ENCODE data around the gene TFCP2L1.
"Not testable (repeated sequence)": the region's sequence is repeated elsewhere in the genome, so short reads cannot be mapped to it uniquely, and the experiment has no call there.

Gene TFCP2L1

DNA sequence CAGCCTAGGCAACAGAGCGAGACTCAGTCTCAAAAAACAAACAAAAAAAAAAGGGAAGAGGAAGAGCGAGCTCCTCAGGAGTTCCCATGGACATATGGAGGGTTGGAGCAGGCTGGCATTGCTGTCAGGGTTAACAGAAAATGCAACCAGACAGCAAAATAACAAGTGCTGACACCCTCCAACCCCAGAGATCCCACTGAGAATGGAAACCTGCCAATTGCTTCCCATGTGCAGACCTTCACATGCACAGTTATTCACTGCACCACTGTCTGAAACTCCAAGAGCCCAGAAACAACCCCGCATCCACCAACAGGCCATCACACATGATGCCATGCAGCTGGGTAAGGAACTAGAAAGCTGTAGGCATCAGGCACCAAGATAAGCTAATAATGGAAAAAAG lies 43.5 kb downstream of the TFCP2L1 start:
- DNase-seq, result peak; percentile 3

DNA sequence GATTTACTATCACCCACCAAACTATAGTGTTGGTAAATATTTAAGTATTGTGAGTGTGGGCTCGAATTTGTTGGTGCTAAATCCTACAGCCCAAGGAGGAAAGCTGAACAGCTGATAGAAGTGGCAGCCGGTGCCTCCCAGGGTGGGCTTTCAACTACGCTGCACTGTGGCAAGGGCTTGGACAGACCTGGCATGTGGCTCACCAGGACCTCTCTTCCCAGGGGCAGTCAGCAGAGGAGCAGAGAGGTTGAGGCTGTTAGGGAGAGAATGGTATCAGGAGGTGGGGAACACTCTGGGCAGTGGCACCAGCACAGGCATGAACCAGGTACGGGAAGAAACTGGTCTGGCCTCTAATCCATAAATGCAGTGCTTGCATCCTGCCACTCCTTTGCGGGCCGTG lies 44.6 kb downstream of the TFCP2L1 start:
- DNase-seq, result no peak

DNA sequence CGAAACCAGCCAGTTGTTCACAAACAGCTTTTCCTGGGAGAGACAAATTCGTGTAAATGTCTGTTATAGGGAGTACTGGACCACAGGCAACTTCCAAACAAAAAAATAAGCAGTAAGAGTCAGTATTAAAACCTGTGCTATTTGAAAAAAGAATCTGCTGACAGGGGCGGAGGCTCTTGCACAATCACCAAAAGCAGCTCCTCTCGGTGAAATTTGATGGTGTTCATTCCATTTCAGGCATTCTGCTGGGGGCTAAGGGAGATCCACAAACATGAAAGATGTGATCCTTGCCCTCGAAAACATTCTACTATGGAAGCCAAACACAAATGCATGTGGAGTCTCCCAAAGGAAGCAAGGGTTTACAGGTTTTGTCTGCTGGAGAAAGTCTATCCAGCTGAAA lies 45.0 kb downstream of the TFCP2L1 start:
- no peak for DNase-seq

DNA sequence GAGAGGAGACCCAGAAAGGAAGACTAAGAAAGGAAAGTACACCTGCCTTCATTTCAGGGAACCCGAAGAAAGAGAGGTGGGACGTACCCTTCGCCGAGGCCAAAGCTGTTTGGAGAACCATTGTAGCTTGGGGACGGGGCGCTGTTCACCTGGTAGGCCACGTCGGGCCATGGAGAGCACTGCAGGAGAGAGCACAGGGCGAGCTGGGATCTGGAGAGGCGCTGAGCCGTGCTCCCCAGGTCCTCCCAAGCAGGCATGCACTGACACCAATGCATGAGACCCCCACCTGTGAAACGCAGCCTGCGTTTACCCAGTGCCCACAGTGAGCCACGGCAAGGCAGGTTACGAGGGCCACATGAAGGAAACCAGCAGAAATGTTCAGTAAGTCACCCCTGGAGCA lies 45.5 kb downstream of the TFCP2L1 start:
- DNase-seq, result no peak

DNA sequence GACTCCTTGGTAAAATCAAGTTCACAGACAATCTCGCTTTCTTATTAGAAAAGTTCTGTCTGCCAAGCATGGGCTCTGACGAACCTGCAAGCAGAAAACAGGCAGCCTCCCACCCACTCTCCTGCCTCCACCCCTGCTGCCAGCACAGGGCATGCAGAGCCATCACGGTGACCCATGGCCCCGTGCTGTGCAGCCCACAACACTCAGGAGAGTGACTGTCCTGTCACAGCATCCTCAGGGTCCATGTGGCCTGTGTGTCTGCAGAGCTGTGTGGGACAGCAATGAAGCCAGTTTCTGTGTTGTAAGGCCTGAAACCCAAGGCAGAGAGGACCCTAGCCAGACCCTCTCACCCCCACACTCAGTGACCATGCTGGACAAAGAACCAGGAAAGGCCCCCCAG lies 46.2 kb downstream of the TFCP2L1 start:
- DNase-seq, result no peak

DNA sequence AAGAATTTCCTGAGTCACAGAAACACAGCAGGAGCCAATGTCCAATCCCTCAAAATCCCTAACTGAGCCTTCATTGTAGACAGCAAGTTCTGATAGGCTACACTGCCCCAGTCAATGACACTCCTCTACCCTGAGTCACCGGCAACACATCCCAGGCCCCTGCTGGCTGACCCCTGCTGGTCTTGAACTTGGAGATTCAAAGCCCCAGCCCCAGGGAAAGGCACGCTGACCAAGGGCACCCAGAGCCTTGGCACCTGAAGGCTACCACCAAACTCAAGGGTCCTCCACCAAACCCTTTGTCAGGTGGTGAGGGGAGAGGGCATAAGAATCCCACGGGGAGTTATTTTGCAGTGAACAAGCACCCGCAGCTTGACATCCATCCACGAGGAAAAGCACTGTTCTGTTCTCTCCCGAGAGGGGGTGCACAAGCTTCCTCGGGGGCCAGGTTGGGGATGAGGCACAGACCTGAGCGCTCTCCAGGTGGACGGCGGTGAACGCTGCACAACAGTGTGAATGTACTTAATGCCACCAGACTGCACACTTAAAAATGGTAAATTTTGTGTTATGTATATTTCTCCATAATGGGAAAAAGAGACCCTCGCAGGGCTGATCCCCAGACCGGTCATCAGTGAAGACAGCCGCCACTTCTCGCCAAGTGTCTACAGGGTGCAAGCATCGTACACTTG lies 46.9 kb downstream of the TFCP2L1 start:
- no peak for DNase-seq

DNA sequence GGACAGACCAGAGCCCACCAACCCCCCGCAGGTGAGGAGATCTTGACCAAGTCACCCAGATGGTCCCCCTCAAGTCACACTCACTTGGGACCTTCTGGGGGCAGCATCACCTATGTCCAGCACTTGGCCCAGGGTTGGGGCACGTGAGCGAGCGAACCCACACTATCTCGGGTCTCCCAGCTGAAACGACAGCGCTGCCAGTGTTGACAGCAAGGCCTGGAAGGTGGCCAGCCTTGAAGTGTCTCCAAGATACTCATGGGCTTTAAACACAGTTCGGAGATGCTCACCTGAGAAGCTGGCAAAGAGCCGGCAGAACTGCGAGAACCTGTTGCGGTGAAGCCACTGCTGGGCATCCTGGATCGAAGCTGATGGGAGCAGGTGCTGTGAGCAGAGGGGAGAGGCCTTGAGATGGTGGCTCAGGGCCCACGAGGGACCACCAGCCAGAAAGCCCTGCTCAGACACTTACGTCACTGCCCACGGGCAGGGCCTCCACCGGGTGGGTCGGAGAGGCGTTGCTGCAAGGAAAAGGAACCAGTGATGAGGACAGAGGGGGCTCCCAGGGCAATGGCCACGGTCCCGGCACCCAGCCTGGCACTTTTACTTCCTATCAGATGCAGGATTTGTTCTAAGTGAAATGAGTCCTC lies 47.5 kb downstream of the TFCP2L1 start:
- DNase-seq, result no peak

DNA sequence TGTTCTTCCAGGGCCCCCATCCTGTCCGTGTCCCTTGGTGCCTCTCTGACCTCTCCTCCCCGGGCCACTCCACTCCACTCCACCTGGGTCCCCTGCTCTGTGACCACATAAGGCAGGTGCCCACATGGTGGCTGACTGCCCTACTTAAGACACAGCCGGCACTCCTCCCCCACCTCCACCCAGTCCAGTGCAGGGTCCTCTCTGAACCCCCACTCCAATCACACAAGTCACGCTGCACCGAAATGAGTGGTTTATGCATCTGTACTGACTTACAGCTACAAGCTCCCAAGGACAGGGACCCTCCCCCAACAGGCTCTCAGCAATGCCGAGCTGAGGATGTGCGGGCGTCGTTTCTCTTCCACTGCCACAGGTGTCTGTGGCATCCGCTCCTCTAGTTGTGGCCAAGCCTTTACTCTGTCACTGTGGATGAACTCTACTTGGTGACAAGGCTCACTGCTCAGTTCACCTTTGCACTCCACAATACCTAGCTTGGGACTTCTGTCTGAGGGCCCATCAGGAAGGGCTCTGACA lies 48.3 kb downstream of the TFCP2L1 start:
- no peak for DNase-seq

DNA sequence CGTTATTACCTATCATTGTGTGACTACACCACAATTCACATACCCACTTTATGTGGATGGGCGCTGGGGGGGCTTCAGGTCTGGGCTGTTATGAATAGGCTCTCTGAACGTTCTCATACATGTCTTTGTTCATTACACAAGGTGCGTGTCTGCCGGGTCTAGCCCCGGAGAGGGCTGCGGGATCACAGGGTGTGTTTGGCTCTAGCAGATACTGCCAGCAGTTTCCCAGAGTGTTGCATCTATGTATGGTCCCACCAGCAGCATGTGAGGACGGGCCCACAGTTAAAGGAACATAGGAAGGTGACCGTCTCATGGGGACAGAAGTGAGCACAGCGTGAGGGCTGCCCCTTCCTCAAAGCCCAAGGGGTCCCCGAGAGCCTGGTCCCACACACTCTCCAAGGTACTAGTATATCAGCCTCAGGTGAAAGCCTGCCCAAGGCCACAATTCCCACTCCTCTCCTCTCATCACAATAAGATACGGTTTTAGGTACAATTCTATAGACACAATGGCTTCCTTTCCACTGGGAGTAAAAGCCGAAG lies 48.8 kb downstream of the TFCP2L1 start:
- no peak for DNase-seq

DNA sequence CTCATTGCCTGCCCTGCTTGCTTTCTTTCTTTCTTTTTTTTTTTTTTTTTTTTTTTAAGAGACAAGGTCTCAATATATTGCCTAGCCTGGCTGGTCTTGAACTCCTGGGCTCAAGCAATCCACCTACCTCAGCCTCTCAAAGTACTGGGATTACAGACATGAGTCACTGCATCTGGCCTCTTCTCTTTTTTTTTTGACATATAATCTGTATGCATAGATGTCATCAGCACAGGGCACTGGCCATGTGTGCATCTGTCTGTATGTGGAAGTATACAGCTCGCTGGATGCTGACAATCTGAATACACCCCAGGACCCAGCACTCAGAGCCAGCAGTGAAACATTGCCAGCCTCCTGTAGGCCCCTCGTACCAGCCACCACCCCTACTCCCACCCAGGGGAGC lies 49.5 kb downstream of the TFCP2L1 start:
- DNase-seq, result no peak

DNA sequence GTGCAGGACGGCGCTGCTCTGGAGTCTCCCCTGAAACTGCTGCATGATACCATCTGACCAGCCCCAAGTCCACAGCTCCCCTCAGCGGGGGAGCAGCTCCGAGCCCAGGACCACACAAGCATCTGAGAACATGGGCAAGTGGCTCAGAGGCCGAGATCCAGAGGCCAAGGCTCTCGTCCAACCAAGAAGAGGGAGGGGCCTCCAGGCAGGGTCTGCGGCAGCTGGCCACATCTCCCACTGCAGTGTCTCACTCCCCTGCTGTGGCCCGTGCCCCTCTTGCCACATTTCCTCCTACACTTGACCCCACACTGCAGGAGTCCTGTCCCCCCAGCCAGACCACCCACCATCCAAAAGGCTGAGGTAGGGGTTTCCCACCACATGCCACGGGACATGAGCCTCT lies 50.2 kb downstream of the TFCP2L1 start:
- no peak for DNase-seq

DNA sequence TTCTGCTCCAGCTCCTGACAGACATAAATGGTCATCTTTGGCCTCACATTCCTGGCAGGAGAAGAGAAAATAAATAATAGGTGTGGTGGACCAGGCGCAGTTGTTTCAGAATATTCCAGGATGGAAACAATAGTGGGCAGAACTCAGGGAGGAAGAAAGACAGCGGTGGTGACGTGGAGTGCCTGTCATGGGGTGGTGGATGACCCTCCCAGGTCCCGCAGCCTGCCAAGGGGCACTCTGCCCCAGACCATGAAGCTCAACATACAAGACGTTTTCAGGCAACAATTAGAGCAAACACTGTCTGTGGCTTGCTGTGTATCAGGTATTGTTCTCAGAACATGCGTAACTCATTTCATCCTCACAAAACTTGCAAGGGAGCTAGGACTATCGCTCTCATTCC lies 50.9 kb downstream of the TFCP2L1 start:
- DNase-seq, result no peak

DNA sequence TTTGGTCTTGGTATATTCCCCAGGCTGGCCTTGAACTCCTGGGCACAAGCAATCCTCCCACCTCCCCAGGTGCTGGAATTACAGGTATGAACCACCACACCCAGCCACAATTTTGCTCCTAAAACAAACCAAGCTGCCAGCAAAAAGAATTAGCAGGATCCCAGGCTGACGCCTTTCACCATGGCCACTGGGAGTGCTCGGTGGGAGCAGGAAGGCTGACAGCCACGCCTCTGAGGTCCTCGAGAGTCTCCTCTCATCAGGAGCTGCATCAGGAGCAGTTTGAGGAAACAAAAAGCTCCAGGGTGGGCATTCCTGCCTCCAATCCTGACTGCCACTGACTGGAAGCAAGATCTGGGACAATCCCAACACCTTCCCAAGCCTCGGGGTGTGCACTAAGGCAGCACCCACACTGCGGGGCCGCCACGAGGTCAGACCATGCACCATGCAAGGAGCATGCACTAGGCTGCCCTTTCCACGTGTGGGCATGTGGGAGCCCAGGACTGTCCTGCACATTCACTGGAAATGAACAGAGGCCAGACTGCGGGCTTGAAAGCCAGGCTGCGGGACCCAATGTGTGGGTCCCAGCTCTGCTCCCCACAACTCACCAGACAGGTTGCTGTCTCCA lies 51.4 kb downstream of the TFCP2L1 start:
- no peak for DNase-seq

DNA sequence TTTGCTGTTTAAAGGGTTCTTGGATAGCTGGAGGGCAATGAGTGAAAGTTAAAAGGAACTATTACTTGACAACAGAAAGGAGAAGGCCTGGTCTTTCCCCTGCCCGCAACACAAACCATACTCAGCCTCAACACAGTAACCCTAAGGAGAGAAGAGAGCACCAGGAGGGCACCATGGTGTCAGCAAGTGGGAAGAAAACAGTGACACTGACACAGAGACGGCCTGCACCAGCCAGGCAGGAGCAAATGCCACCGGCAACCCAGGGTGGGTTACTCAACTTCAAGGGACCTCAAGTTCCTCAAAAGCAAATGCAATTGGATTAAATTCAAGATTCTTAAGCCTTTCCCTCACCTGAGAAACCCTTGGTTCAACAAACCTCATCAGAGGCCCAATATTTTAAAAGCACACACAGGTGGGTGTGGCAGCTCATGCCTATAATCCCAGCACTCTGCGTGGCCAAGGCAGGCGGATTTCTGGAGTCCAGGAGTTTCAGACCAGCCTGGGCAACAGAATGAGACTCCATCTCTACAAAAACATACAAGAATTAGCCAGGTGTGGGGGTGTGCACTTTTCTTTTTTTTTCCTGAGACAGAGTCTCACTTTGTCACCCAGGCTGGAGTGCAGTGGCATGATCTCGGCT lies 52.3 kb downstream of the TFCP2L1 start:
- no peak for DNase-seq

DNA sequence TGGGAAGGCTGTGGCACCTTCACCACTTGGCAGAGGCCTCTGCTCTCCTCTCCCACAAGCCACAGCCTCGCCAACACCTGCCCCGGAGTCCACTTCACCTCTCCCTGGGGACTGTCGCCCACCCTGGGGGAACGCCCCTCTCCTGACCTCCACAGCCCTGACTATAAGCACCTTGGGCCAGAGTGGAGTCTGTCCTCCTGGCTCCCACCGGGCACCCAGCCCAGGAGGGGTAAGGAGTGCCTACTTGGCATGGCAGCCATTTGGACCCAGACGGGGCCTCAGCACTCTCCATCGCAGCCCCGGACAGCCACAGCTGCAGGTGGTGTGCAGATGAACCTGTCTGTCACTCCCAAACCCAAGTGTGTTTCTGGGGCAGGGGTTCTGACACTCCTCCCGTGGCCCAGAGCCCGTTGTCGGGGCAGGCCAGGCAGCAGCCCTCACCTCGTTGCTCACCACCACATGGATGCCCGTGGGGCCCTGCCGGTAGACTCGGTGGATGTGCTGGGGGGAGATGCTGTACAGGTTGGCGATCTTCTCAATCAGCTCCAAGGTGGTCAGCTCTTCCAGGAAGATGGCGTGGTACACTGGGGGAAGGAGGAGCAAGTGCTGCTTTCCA lies 53.5 kb downstream of the TFCP2L1 start:
- DNase-seq, result no peak

DNA sequence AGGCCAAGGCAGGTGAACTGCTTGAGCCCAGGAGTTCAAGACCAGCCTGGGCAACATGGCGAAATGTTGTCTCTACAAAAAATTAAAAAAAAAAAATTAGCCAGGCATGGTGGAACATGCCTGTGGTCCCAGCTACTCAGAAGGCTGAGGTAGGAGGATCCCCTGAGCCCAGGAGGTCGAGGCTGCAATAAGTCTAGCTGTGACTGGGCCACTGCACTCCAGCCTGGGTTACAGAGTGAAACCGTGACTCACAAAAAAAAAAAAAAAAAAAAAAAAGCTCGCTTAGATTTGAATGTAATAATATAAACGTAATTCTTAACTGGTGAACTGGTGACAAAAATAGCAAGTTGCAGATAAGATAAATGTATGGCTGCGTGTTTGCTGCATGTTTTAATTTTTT lies 56.5 kb downstream of the TFCP2L1 start:
- no peak for DNase-seq

DNA sequence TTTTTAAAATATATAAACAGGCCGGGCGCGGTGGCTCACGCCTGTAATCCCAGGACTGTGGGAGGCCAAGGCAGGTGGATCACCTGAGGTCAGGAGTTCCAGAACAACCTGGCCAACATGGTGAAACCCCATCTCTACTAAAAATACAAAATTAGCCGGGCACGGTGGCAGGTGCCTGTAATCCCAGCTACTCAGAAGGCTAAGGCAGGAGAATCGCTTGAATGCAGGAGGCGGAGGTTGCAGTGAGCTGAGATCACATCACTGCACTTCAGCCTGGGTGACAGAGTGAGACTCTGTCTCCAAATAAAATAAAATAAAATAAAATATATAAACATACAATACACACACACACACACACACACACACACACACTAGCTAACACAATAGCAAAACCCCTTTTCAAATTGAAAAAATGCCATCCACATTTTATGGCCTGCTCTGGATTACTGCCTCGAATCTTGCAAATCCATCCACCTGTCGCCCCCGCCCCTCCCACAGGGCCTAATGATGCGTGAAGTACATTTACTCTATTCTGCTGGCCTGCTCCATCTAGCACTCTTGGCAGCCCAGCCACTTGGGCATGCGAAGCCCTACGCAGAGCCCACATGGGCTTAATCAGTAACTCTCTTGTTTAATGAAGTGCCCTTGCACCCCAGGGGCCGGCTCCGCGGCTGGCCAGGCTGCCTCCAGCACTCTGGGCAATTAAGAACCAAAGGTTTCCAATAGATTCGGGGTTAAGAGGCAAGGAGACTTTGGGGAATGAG lies 57.4 kb downstream of the TFCP2L1 start:
- DNase-seq, result peak; percentile 87

DNA sequence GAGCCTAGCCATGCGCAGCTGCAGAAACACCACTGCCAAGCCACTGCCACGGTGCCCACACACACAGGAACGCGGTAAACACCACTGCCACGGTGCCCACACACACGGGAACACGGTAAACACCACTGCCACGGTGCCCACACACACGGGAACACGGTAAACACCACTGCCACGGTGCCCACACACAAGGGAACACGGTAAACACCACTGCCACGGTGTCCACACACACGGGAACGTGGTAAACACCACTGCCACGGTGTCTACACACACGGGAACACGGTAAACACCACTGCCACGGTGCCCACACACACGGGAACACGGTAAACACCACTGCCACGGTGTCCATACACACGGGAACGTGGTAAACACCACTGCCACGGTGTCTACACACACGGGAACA lies 59.3 kb downstream of the TFCP2L1 start:
- not testable (repeated sequence) for DNase-seq

DNA sequence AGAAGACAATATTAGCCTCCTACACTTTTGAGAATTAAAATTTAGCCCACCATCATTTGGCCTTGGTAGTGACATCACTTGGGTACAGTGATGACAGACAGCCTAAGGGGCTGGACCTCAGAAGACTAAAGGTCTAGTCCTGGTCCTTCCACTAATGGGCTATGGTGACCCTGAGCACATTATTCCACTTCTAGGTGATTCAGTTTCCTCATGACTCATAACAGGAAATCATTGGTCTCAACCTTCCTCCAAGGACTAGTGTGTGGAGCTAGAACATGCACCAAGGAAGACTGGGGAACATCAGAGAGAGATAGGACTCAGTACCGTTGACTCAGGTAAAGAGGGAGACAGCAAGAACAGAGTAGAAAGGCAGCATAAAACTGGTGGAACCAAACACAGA lies 64.0 kb downstream of the TFCP2L1 start:
- no peak for DNase-seq

DNA sequence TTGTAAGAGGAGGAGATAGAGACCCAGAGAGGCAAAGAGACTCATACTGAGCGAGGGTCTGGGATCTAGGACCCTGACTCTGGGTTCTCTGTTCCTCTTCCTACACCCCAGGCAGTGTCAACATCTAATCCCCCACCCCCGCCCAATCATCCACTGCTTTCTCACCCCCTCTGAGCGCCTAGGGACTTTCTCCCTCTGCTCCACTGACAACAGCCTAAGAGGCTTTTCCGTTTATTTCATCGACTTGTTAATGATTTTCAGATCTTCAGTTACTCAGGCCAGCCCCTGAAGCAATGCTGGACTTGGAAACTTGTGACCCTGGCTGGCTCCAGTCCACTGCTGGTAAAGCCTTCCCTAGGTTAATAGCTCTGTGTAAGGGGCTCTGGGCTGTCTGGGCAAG lies 65.1 kb downstream of the TFCP2L1 start:
- no peak for DNase-seq

DNA sequence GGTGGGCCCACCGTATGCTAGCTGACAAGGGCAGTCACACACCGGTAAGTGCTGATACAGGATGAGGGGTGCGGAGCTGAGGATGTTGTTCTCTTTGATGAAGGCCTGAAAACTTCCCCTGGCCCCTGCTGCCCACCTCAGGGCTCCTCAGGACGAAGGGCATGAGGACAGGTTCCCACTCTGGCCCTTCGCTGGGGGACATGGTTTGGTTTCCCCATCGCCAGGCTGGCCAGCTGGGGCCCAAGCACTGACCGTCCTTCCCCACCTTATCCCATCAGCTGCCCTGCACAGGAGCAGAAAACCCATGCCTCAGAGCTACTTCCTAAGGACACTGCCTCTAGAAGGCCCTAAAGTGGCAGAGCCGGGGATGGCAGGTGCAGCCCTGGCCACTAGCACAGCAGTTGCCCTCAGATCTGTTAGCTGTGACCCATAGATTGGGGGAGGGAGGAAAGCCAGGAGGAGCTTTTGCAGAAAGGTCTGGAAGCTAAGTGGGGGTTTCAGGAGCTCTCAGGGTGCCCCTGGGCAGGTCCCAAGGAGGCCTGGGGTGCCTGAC lies 66.5 kb downstream of the TFCP2L1 start:
- no peak for DNase-seq

DNA sequence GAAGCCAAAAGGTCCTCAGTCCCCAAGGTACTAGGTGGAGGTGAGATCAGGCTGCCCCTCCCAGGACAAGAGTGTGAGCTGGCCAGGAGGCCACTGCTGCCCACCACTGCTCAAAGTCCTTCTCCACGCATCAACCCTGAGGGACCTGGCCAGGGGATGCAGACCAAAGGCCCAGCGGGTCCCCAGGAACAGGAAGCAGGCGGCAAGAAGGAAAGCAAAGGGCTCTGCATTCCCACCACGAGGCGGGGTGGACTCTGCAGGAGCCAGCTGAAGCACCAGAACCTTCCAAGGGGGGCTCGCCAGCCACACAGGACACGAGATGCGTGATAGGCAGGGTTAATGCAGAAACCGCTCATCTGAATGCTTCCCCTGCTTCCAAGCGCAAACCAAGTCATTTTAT lies 67.4 kb downstream of the TFCP2L1 start:
- DNase-seq, result no peak
